Esophagus squamous epithelium (tissue), 5 donors: ENCODE results near the gene FGF14. TPM values are rescaled to one million over a fixed set of nuclear protein-coding genes. Genes with fewer than 3 reads are reported as not detected.

Experiments used
- DNase-seq: peaks from one replicate; lab custom pipeline; 2025; lab: John Stamatoyannopoulos, UW
- H3K27ac ChIP-seq, 4 donors: fragments of 200-600 bp; sonication (generic); one replicate each; pipeline ENCODE4 v1.5.1; 2016 to 2019; ENCODE audit warnings: mild to moderate bottlenecking in 1 of 4
- H3K27me3 ChIP-seq, 4 donors: fragments of 200-600 bp; sonication (generic); 1 replicate in 3 of 4; 2 replicates in 1 of 4; pipeline versions ENCODE4 v1.5.1 to v1.6.0; 2017 to 2021; ENCODE audit warnings: antibody characterized with exemption in 1 of 4
- H3K36me3 ChIP-seq, 3 donors: fragments of 200-600 bp; sonication (generic); one replicate each; pipeline ENCODE4 v1.5.1; 2016 to 2019
- H3K4me1 ChIP-seq, 3 donors: fragments of 200-600 bp; sonication (generic); one replicate each; pipeline ENCODE4 v1.5.1; 2017 to 2019
- H3K4me3 ChIP-seq, 4 donors: fragments of 200-600 bp; sonication (generic); 1 replicate in 3 of 4; 2 replicates in 1 of 4; pipeline ENCODE4 v1.5.1; 2016 to 2019; ENCODE audit warnings: mild to moderate bottlenecking in 2 of 4, moderate library complexity in 1 of 4
- H3K9me3 ChIP-seq, 3 donors: fragments of 200-600 bp; sonication (generic); one replicate each; pipeline ENCODE4 v1.5.1; 2016 to 2019
- POLR2A ChIP-seq, 4 donors: fragments of 450-650 bp; IDR thresholded peaks; one replicate each; pipeline ENCODE4 v1.6.1; 2017; ENCODE audit warnings: antibody characterized with exemption in 4 of 4, mild to moderate bottlenecking in 4 of 4, moderate library complexity in 3 of 4
- WGBS, 2 donors: methylation state at CpG; one replicate each; pipeline ENCODE4 v1.1.5; 2018; 5-methylcytosine and 5-hydroxymethylcytosine counted together
- intact Hi-C: fragments of 100-400 bp; cut with DNase I; formaldehyde crosslinking; loops from one replicate; pipeline ENCODE4 v1.15.0; 2022
- total RNA-seq, 4 donors: library from RNA; depleted of rRNA; stranded (reverse); fragments of >200 nt; gene quantifications; one replicate each; pipeline ENCODE4 v1.1.0, GENCODE V29; 2016
- TF ChIP-seq, protein P1 (sequence below), 6 experiments: fragments of 450-650 bp in 4 of 6; fragments of 200-600 bp in 2 of 6; sonication (generic) in 2 of 6; IDR thresholded peaks; one replicate each; pipeline ENCODE4 v1.5.1; 2016 to 2019; ENCODE audit warnings: antibody characterized with exemption in 6 of 6, mild to moderate bottlenecking in 4 of 6, moderate library complexity in 4 of 6
- donor health status: DM: yes; HTN: yes; CAD: no.

The FGF14 gene
- total RNA-seq, 4 donors from 2014 or later: 0.11 to 4.2 (median 1.0) TPM

DNA sequence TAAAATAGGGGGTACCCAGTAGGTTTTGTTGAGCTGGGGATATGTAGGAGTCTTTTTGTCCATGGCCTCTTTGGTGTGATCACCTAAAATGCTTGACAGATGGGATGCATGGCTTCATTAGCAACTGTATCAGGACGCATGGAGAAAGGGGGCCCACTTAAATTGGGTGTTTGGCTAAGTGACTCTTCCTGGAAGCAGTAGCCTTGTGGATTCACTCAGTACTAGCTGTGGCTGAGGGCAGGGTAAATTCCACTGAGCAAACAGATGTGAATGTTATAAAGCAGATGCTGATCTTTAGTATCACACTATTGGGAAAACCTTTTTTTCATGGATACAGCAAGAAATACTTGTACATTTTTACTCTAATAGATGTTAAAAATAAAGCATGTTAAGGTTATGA is 140.0 kb downstream of the FGF14 start:
- DNase-seq: no peak
- no peaks in the 10 kb centered on the region for H3K36me3 ChIP-seq
- H3K4me3 ChIP-seq: no peak overlapping the region
- WGBS, 2 donors: 56 to 82% methylated on average over 1 of the region's 1 CpG
- intact Hi-C loops: no loop called here
- no peaks in the 10 kb centered on the region for H3K4me1 ChIP-seq
- TF ChIP-seq POLR2A (IDR thresholded peaks at IDR 0.05): no peak
- TF ChIP-seq, protein P1, sequence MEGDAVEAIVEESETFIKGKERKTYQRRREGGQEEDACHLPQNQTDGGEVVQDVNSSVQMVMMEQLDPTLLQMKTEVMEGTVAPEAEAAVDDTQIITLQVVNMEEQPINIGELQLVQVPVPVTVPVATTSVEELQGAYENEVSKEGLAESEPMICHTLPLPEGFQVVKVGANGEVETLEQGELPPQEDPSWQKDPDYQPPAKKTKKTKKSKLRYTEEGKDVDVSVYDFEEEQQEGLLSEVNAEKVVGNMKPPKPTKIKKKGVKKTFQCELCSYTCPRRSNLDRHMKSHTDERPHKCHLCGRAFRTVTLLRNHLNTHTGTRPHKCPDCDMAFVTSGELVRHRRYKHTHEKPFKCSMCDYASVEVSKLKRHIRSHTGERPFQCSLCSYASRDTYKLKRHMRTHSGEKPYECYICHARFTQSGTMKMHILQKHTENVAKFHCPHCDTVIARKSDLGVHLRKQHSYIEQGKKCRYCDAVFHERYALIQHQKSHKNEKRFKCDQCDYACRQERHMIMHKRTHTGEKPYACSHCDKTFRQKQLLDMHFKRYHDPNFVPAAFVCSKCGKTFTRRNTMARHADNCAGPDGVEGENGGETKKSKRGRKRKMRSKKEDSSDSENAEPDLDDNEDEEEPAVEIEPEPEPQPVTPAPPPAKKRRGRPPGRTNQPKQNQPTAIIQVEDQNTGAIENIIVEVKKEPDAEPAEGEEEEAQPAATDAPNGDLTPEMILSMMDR (IDR thresholded peaks at IDR 0.05): no peak
- no peak overlapping the region for H3K27ac ChIP-seq
- H3K27me3 ChIP-seq: no peaks in the 10 kb centered on the region
- no peaks in the 10 kb centered on the region for H3K9me3 ChIP-seq

DNA sequence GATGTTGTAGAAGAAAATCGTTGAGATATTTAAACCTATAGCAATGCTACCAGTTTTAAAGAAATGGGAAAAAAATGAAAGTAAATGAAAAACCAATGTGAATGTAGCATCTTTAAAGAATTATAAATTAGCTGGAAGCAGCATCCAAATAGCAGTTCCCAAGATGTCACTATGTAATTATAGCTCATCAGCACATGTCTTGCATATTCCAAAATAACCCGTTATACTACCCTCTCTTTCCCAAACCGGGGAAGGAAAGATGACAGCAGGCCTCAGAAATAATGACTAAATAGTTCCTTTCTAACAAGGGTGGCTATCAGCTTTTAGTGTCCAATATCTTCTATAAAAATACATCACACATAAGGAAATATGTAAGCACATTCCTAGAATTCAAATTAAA is 140.5 kb downstream of the FGF14 start:
- Histone ChIP-seq H3K4me3 (no peak overlapping the region), H3K9me3 (no peaks in the 10 kb centered on the region), H3K4me1 (no peaks in the 10 kb centered on the region), H3K27ac (no peak overlapping the region), H3K36me3 (no peaks in the 10 kb centered on the region), H3K27me3 (no peaks in the 10 kb centered on the region)
- TF ChIP-seq POLR2A (IDR thresholded peaks at IDR 0.05): no peak
- TF ChIP-seq, protein P1 (IDR thresholded peaks at IDR 0.05): no peak
- 70 to 75% methylated on average over 3 of the region's 3 CpGs for WGBS, 2 donors
- intact Hi-C loops: no loop called here
- DNase-seq: no peak

DNA sequence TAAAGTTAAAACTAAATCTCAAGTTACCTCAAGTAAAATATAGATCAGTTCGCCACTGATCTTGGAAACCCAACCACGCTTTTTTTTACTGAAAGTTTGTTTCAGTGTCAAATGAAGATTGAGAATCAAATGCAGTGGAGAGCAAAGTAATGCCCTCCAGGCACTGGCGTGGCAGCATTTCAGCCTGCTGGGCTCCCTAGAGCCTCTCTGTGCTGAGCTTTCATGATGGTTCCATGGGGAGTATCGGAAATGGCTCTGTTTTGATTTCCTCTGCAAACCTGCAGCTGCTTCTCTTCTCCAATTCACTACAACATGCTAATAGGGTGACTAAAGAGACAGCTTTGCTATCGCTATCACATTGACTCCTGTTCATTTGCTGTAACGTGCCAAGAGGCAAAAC is 141.6 kb downstream of the FGF14 start:
- Histone ChIP-seq H3K27ac (no peak overlapping the region), H3K27me3 (no peaks in the 10 kb centered on the region), H3K4me3 (no peak overlapping the region), H3K9me3 (no peaks in the 10 kb centered on the region), H3K36me3 (no peaks in the 10 kb centered on the region), H3K4me1 (no peaks in the 10 kb centered on the region)
- no peak for DNase-seq
- intact Hi-C loops: no loop called here
- no peak for TF ChIP-seq POLR2A (IDR thresholded peaks at IDR 0.05)
- TF ChIP-seq, protein P1 (IDR thresholded peaks at IDR 0.05): no peak
- WGBS, 2 donors: 79 to 87% methylated on average over 6 of the region's 6 CpGs

DNA sequence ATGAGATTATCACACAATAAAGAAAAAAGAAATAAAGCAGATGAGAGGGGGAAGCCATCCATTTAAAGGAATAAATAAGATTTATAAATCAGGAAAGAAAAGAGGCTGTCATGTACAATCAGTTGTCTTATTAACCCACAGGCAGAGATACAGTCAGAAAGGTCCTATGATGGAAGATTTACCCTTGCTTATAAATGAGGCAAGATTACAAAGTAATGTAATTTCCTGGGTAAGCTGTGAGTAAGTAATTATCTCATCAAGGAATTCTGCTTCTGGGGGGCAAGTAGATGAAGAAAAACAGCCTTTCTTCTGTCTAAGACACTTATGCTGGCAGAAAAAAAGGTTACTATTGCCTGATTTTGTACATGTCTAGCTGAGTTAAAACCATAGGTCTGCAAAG is 146.4 kb downstream of the FGF14 start:
- Histone ChIP-seq H3K27me3 (no peaks in the 10 kb centered on the region), H3K4me3 (no peak overlapping the region), H3K4me1 (no peaks in the 10 kb centered on the region), H3K9me3 (no peaks in the 10 kb centered on the region), H3K36me3 (no peaks in the 10 kb centered on the region), H3K27ac (no peak overlapping the region)
- intact Hi-C loops: no loop called here
- DNase-seq: no peak
- TF ChIP-seq, protein P1 (IDR thresholded peaks at IDR 0.05): no peak
- no peak for TF ChIP-seq POLR2A (IDR thresholded peaks at IDR 0.05)

DNA sequence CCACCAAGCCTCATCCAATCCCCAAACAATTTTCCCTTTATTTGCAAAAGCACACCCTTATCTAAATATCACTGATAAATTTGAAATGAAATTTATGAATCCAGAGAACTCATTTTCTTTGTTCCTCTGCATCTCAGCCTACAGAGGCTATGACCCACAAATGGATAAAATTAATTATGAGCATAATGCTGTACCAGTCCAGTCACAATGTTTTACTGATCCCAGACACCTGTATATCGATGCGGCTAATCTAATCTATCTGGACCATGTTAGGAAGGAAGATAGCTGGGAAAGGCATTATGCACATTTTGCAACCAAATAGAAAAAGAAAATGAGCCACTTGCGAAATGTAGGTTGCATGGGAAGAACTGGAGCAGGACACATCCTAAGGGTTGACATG is 150.0 kb downstream of the FGF14 start:
- WGBS, 2 donors: 79 to 97% methylated on average over 3 of the region's 3 CpGs
- Histone ChIP-seq H3K27ac (no peak overlapping the region), H3K4me3 (no peak overlapping the region), H3K9me3 (no peaks in the 10 kb centered on the region), H3K4me1 (no peaks in the 10 kb centered on the region), H3K36me3 (no peaks in the 10 kb centered on the region), H3K27me3 (no peaks in the 10 kb centered on the region)
- no peak for DNase-seq
- TF ChIP-seq, protein P1 (IDR thresholded peaks at IDR 0.05): no peak
- no peak for TF ChIP-seq POLR2A (IDR thresholded peaks at IDR 0.05)
- intact Hi-C loops: no loop called here
